ENCODE measurements around the gene APBA1. TPM values are rescaled to one million over a fixed set of nuclear protein-coding genes. Genes with fewer than 3 reads are reported as not detected.

The APBA1 gene
- total and polyA plus RNA-seq, 9 of the 15 experiments (the other 6 are each of a cell fraction or from before 2014, with no cell fraction given), result 0.01 to 0.02 TPM; not detected in 7

GRCh38 chr9:69495296-69495695 is 176.9 kb downstream of the APBA1 start:
- intact Hi-C loops (cut with micrococcal nuclease), result no loop called here
- POLR2A ChIA-PET, result no interaction called here
- no peaks in the 10 kb centered on the region for H3K4me1 ChIP-seq (replicated peaks in 1 of 2; ENCODE audit: control insufficient read depth in 2 of 2, insufficient read depth in 2 of 2, low read length in 2 of 2)

More at GRCh38 chr9:69495296-69495695, 176.9 kb downstream of the APBA1 start:
- no TSS peak for BruUV-seq (replicated peaks)
- TF ChIP-seq RBM25 (IDR thresholded peaks at IDR 0.05; ENCODE audit: low read depth, low read length, severe bottlenecking), result no peak
- no peak for TF ChIP-seq RUNX1 (IDR thresholded peaks at IDR 0.05; ENCODE audit: low read depth)
- TF ChIP-seq TRIM24 (IDR thresholded peaks at IDR 0.05), result no peak
- TF ChIP-seq, protein P1, sequence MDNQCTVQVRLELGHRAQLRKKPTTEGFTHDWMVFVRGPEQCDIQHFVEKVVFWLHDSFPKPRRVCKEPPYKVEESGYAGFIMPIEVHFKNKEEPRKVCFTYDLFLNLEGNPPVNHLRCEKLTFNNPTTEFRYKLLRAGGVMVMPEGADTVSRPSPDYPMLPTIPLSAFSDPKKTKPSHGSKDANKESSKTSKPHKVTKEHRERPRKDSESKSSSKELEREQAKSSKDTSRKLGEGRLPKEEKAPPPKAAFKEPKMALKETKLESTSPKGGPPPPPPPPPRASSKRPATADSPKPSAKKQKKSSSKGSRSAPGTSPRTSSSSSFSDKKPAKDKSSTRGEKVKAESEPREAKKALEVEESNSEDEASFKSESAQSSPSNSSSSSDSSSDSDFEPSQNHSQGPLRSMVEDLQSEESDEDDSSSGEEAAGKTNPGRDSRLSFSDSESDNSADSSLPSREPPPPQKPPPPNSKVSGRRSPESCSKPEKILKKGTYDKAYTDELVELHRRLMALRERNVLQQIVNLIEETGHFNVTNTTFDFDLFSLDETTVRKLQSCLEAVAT (IDR thresholded peaks at IDR 0.05), result no peak
- no peak for TF ChIP-seq E2F1 (CRISPR knock-in tag; IDR thresholded peaks at IDR 0.05)
- no peak for TF ChIP-seq RBM17 (IDR thresholded peaks at IDR 0.05; ENCODE audit: borderline replicate concordance, low read depth, low read length)
- TF ChIP-seq SMAD4 (CRISPR knock-in tag; conservative IDR thresholded peaks at IDR 0.05), result no peak
- TF ChIP-seq, protein P2, sequence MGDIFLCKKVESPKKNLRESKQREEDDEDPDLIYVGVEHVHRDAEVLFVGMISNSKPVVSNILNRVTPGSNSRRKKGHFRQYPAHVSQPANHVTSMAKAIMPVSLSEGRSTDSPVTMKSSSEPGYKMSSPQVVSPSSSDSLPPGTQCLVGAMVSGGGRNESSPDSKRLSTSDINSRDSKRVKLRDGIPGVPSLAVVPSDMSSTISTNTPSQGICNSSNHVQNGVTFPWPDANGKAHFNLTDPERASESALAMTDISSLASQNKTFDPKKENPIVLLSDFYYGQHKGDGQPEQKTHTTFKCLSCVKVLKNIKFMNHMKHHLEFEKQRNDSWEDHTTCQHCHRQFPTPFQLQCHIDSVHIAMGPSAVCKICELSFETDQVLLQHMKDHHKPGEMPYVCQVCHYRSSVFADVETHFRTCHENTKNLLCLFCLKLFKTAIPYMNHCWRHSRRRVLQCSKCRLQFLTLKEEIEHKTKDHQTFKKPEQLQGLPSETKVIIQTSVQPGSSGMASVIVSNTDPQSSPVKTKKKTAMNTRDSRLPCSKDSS (IDR thresholded peaks at IDR 0.05; ENCODE audit: low read depth, partially characterized antibody), result no peak
- TF ChIP-seq, protein P3, sequence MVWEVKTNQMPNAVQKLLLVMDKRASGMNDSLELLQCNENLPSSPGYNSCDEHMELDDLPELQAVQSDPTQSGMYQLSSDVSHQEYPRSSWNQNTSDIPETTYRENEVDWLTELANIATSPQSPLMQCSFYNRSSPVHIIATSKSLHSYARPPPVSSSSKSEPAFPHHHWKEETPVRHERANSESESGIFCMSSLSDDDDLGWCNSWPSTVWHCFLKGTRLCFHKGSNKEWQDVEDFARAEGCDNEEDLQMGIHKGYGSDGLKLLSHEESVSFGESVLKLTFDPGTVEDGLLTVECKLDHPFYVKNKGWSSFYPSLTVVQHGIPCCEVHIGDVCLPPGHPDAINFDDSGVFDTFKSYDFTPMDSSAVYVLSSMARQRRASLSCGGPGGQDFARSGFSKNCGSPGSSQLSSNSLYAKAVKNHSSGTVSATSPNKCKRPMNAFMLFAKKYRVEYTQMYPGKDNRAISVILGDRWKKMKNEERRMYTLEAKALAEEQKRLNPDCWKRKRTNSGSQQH (CRISPR knock-in tag; IDR thresholded peaks at IDR 0.05), result no peak
- no peak for TF ChIP-seq ZBTB7A (IDR thresholded peaks at IDR 0.05; ENCODE audit: borderline replicate concordance, control insufficient read depth, low read depth, low read length)
- TF ChIP-seq SP1 (CRISPR knock-in tag; IDR thresholded peaks at IDR 0.05), result no peak
- no peak for TF ChIP-seq ZNF561 (CRISPR knock-in tag; conservative IDR thresholded peaks at IDR 0.05)
- TF ChIP-seq SUPT5H (IDR thresholded peaks at IDR 0.05), result no peak
- no peak for TF ChIP-seq BDP1 (IDR thresholded peaks at IDR 0.05; ENCODE audit: insufficient read depth, insufficient read length)
- Histone ChIP-seq H3K4me3 (no peak overlapping the region), H3K4me2 (ENCODE audit: insufficient read depth, low read length) (no peak overlapping the region), H3K79me2 (ENCODE audit: control insufficient read depth, insufficient read depth, low read length) (no peaks in the 10 kb centered on the region), H3K36me3 (ENCODE audit: control insufficient read depth, insufficient read depth, low read length) (no peaks in the 10 kb centered on the region), H3K9ac (ENCODE audit: insufficient read depth in 1 of 2, low read depth in 2 of 2, low read length in 2 of 2) (no peak overlapping the region), H3K27ac (ENCODE audit: extremely low read depth, low read depth, low read length) (no peak overlapping the region), H3K27me3 (ENCODE audit: control insufficient read depth in 2 of 2, insufficient read depth in 2 of 2, low read length in 2 of 2) (no peaks in the 10 kb centered on the region), H3K9me1 (ENCODE audit: control insufficient read depth, insufficient read depth, low read length) (no peaks in the 10 kb centered on the region), H2AFZ (ENCODE audit: low read depth, low read length) (no peak overlapping the region), H4K20me1 (replicated peaks; ENCODE audit: control insufficient read depth, insufficient read depth, low read length) (no peaks in the 10 kb centered on the region), H3K9me3 (replicated peaks; ENCODE audit: control insufficient read depth, insufficient read depth, low read depth, low read length) (no peaks in the 10 kb centered on the region)
- FAIRE-seq (no peak), DNase-seq (ENCODE audit: extremely low read depth in 1 of 4, low spot score in 3 of 4) (no peak), ATAC-seq (no peak)
- 0% methylated on average over 10 of the region's 10 CpGs for WGBS (ENCODE audit: insufficient coverage, low coverage, missing lambda C conversion rate)
- in situ Hi-C loops (cut with MboI), result no loop called here
- CTCF ChIA-PET (ENCODE audit: low intra/inter-chr PET ratio), result no interaction called here
